Left lung (tissue), 14 donors: ENCODE data around the gene SLC9A5. TPM values are rescaled to one million over a fixed set of nuclear protein-coding genes. Genes with fewer than 3 reads are reported as not detected.

ENCODE experiments used
- ATAC-seq: fragments of 200-7000 bp; cut with Tn5 transposase; one replicate; pipeline ENCODE4 v1.9.1; 2020; ENCODE audit warnings: moderate library complexity
- DNase-seq, 4 donors: peaks; one replicate each; pipeline ENCODE4 v3.0.0-alpha.2; 2013 to 2020
- H3K27ac ChIP-seq, 2 donors: fragments of 200-600 bp; sonication (generic) in 1 of 2; one replicate each; pipeline versions ENCODE4 v1.5.0 to v1.8.0; 2020 to 2021
- H3K27me3 ChIP-seq, 2 donors: fragments of 200-600 bp; sonication (generic) in 1 of 2; one replicate each; pipeline versions ENCODE4 v1.5.0 to v1.8.0; 2020 to 2021
- H3K36me3 ChIP-seq, 2 donors: fragments of 200-600 bp; sonication (generic) in 1 of 2; one replicate each; pipeline versions ENCODE4 v1.5.0 to v1.8.0; 2020 to 2021
- H3K4me1 ChIP-seq, 2 donors: fragments of 200-600 bp; one replicate each; pipeline ENCODE4 v1.8.0; 2021
- H3K4me3 ChIP-seq, 2 donors: fragments of 200-600 bp; sonication (generic) in 1 of 2; one replicate each; pipeline versions ENCODE4 v1.5.0 to v1.8.0; 2020 to 2021; ENCODE audit warnings: mild to moderate bottlenecking in 1 of 2
- H3K9me3 ChIP-seq, 2 donors: fragments of 200-600 bp; sonication (generic) in 1 of 2; one replicate each; pipeline versions ENCODE4 v1.5.0 to v1.8.0; 2020 to 2021
- CTCF ChIP-seq, 2 donors: fragments of 200-600 bp; sonication (generic) in 1 of 2; IDR thresholded peaks; one replicate each; pipeline versions ENCODE4 v1.5.0 to v1.8.0; 2021; ENCODE audit warnings: antibody characterized with exemption in 2 of 2
- intact Hi-C, 2 donors: fragments of 100-400 bp; cut with DNase I; formaldehyde crosslinking; loops; one replicate each; pipeline versions ENCODE4 v1.11.2 to v1.14.2; 2022
- long read RNA-seq, 12 donors: library from polyadenylated mRNA in 2 of 12; unstranded in 2 of 12; transcript quantifications; one replicate each; pipeline ENCODE4 v2.0.0 and lab custom pipeline, GENCODE V29; 2019 to 2026
- polyA plus RNA-seq, 6 donors: library from polyadenylated mRNA; unstranded; fragments of 120-200 nt; gene quantifications; one replicate each; pipeline ENCODE4 v1.2.1, GENCODE V29; 2013; ENCODE audit not compliant: insufficient read length in 6 of 6
- total RNA-seq, 2 donors: library from RNA; stranded (reverse); fragmentation: NEBNext Ultra II Directional; extraction: Animal tissue kit (Norgen Biotek cat#: 25700); gene quantifications; one replicate each; pipeline ENCODE4 v1.2.1, GENCODE V29; 2021
- donor health status: DM: no; HTN: yes; CAD: no.
- donor health status: DM: no; HTN: no; CAD: no.

Gene SLC9A5
- 1 to 10 TPM; 3.2 to 4.0 TPM for total RNA-seq
- polyA plus RNA-seq, result 10 to 100 TPM; 18.8 to 26.1 (median 22.6) TPM
- long read RNA-seq, donor 1, partial matches to known transcripts, result 7 of 7 reads
- long read RNA-seq, donor 1, other reads (novel, unspliced or antisense), result 0 of 7 reads
- long read RNA-seq, donor 2, result 0 reads
- long read RNA-seq, donor 3, partial matches to known transcripts, result 12 of 12 reads
- long read RNA-seq, donor 3, other reads (novel, unspliced or antisense), result 0 of 12 reads
- long read RNA-seq, donor 4, partial matches to known transcripts, result 1 of 2 reads
- long read RNA-seq, donor 4, other reads (novel, unspliced or antisense), result 1 of 2 reads
- long read RNA-seq, donor 5, partial matches to known transcripts, result 7 of 7 reads
- long read RNA-seq, donor 5, other reads (novel, unspliced or antisense), result 0 of 7 reads
- long read RNA-seq, donor 6, result 0 reads
- long read RNA-seq, donor 7, partial matches to known transcripts, result 54 of 65 reads
- long read RNA-seq, donor 7, other reads (novel, unspliced or antisense), result 11 of 65 reads
- long read RNA-seq, donor 8, result 0 reads
- long read RNA-seq, donor 9, result 0 reads
- long read RNA-seq, donor 10, partial matches to known transcripts, result 0 of 1 reads
- long read RNA-seq, donor 10, other reads (novel, unspliced or antisense), result 1 of 1 reads
- long read RNA-seq, donor 11, result 0 reads
- long read RNA-seq, donor 12, result 0 reads

- no peaks in the 10 kb centered on the region for H3K36me3 ChIP-seq
- H3K4me3 ChIP-seq, result peak within 1 kb of the TSS; percentile 48 to 81
- H3K9me3 ChIP-seq, result no peaks in the 10 kb centered on the region
- TF ChIP-seq CTCF (IDR thresholded peaks at IDR 0.05), result no peak
- DNase-seq (peak in 2 of 4 donors; percentile 50 to 52), ATAC-seq (no peak)
- peak within 1 kb of the TSS in 1 of 2 donors; percentile 97 for H3K27ac ChIP-seq
- intact Hi-C loops, result no loop called here
- peaks cover 0 to 34% of the 10 kb centered on the region in 2 donors for H3K27me3 ChIP-seq
- peaks cover 35 to 46% of the 10 kb centered on the region in 2 donors for H3K4me1 ChIP-seq
These were observed at the start of gene SLC9A5 for GRCh38 chr16:67248401-67249177. Gene SLC9A5, plus strand, starts transcription at chr16:67248979. Its CDS starts 36 bp downstream, at chr16:67249015.

- DNase-seq (peak in 2 of 4 donors; percentile 69 to 87), ATAC-seq (peak; percentile 92)
- Histone ChIP-seq H3K36me3 (peaks cover 0 to 98% of the 10 kb centered on the region in 2 donors), H3K27me3 (no peaks in the 10 kb centered on the region), H3K9me3 (no peaks in the 10 kb centered on the region), H3K4me1 (peaks cover 3 to 41% of the 10 kb centered on the region in 2 donors), H3K4me3 (peak within 1 kb of the TSS; percentile 27 to 42), H3K27ac (peak within 1 kb of the TSS; percentile 61 to 67)
- intact Hi-C loops, result no loop called here
- TF ChIP-seq CTCF (IDR thresholded peaks at IDR 0.05), result peak in 1 of 2 donors; percentile 26
These were observed 49.6 kb upstream of the SLC9A5 start, which contains the start of gene ELMO3 for GRCh38 chr16:67199011-67199807. Gene ELMO3, plus strand, starts transcription at chr16:67199131. Its CDS starts 196 bp downstream, at chr16:67199327.

- Histone ChIP-seq H3K4me1 (peaks cover 3 to 39% of the 10 kb centered on the region in 2 donors), H3K9me3 (no peaks in the 10 kb centered on the region), H3K4me3 (peak overlapping the region; percentile 27 to 42), H3K27me3 (no peaks in the 10 kb centered on the region), H3K27ac (no peak overlapping the region), H3K36me3 (peaks cover 0 to 98% of the 10 kb centered on the region in 2 donors)
- ATAC-seq (peak; percentile 41), DNase-seq (peak in 1 of 4 donors; percentile 75)
- TF ChIP-seq CTCF (IDR thresholded peaks at IDR 0.05), result peak in 1 of 2 donors; percentile 5
- intact Hi-C loops, result no loop called here
These were observed 49.0 kb upstream of the SLC9A5 start for GRCh38 chr16:67199808-67200198.

GRCh38 chr16:67200491-67200890, 48.3 kb upstream of the SLC9A5 start:
- no peak for TF ChIP-seq CTCF (IDR thresholded peaks at IDR 0.05)
- no peak overlapping the region for H3K27ac ChIP-seq
- DNase-seq, result peak in 1 of 4 donors; percentile 61
- H3K36me3 ChIP-seq, result peaks cover 0 to 93% of the 10 kb centered on the region in 2 donors
- no peaks in the 10 kb centered on the region for H3K27me3 ChIP-seq
- no peaks in the 10 kb centered on the region for H3K9me3 ChIP-seq
- H3K4me1 ChIP-seq, result peaks cover 3 to 34% of the 10 kb centered on the region in 2 donors
- ATAC-seq, result no peak
- intact Hi-C loops, result no loop called here
- no peak overlapping the region for H3K4me3 ChIP-seq
